CD4-positive, alpha-beta memory T cell (primary cell): ENCODE data around the gene NDUFB10. TPM values are rescaled to one million over a fixed set of nuclear protein-coding genes. Genes with fewer than 3 reads are reported as not detected.
"Not testable (repeated sequence)": the region's sequence is repeated elsewhere in the genome, so short reads cannot be mapped to it uniquely, and the experiment has no call there.

ENCODE experiments used
- CTCF ChIA-PET: fragments of 350-600 bp; sonication (Branson Sonifier 250); formaldehyde crosslinking; loops from one replicate; lab custom pipeline; 2021; ENCODE audit warnings: inconsistent platforms; ENCODE audit not compliant: partially characterized antibody; lab: Charles Lee
- POLR2A ChIA-PET: fragments of 350-600 bp; sonication (Branson Sonifier 250); formaldehyde crosslinking; loops from one replicate; lab custom pipeline; 2021; ENCODE audit not compliant: partially characterized antibody; lab: Charles Lee
- DNase-seq, 5 donors: peaks; one replicate each; pipeline versions ENCODE4 v3.0.0 to v3.0.0-alpha.2; 2020 to 2022; ENCODE audit warnings: mixed read lengths in 1 of 5
- H3K27ac ChIP-seq: one replicate; pipeline ENCODE4 v1.7.0; 2013; ENCODE audit warnings: low read depth, low read length
- H3K27me3 ChIP-seq: 2 replicates; pipeline ENCODE4 v1.7.0; 2013; ENCODE audit warnings: mild to moderate bottlenecking, low read length, moderate library complexity; ENCODE audit not compliant: insufficient read depth
- H3K36me3 ChIP-seq: 2 replicates; pipeline ENCODE4 v1.7.0; 2013; ENCODE audit warnings: mild to moderate bottlenecking, low read length, moderate library complexity; ENCODE audit not compliant: insufficient read depth
- H3K4me1 ChIP-seq: 2 replicates; pipeline ENCODE4 v1.7.0; 2013; ENCODE audit warnings: mild to moderate bottlenecking, low read length, moderate library complexity; ENCODE audit not compliant: insufficient read depth
- H3K4me3 ChIP-seq, 2 donors: one replicate each; pipeline ENCODE4 v1.7.0; 2013; ENCODE audit warnings: low read length in 2 of 2, mild to moderate bottlenecking in 1 of 2
- H3K9me3 ChIP-seq, 2 donors: one replicate each; pipeline ENCODE4 v1.7.0; 2013; ENCODE audit warnings: low read length in 2 of 2, control low read depth in 1 of 2; ENCODE audit not compliant: control insufficient read depth in 1 of 2
- H3K27ac Mint-ChIP-seq, 7 donors: one replicate each; pipeline ENCODE4 v1.8.0; 2020 to 2021; ENCODE audit warnings: mixed read lengths in 7 of 7, mild to moderate bottlenecking in 6 of 7, inconsistent platforms in 3 of 7, moderate library complexity in 3 of 7
- H3K27me3 Mint-ChIP-seq, 2 donors: one replicate each; pipeline ENCODE4 v1.8.0; 2020 to 2021; ENCODE audit warnings: mixed read lengths in 2 of 2
- H3K36me3 Mint-ChIP-seq, 2 donors: one replicate each; pipeline ENCODE4 v1.8.0; 2020 to 2021; ENCODE audit warnings: mixed read lengths in 2 of 2, inconsistent platforms in 1 of 2, mild to moderate bottlenecking in 1 of 2
- H3K4me1 Mint-ChIP-seq, 4 donors: one replicate each; pipeline ENCODE4 v1.8.0; 2020 to 2021; ENCODE audit warnings: mixed read lengths in 4 of 4, mild to moderate bottlenecking in 1 of 4
- H3K4me3 Mint-ChIP-seq, 8 donors: one replicate each; pipeline ENCODE4 v1.8.0; 2020 to 2021; ENCODE audit warnings: mixed read lengths in 8 of 8, mild to moderate bottlenecking in 7 of 8, moderate library complexity in 6 of 8, inconsistent platforms in 3 of 8
- H3K9me3 Mint-ChIP-seq, 8 donors: one replicate each; pipeline ENCODE4 v1.8.0; 2020 to 2021; ENCODE audit warnings: mixed read lengths in 8 of 8, mild to moderate bottlenecking in 5 of 8, inconsistent platforms in 3 of 8, moderate library complexity in 1 of 8
- intact Hi-C: fragments of 100-400 bp; cut with micrococcal nuclease; formaldehyde crosslinking; loops from one replicate; pipeline ENCODE4 v1.15.1; 2023
- polyA plus RNA-seq, 2 donors: library from polyadenylated mRNA; unstranded; fragments of 300-500 nt; fragmentation: Illumina TruSeq; gene quantifications; one replicate each; pipeline ENCODE4 v1.2.3, GENCODE V29; 2021
- total RNA-seq, 2 experiments: library from RNA; stranded (reverse); gene quantifications; one replicate each; pipeline ENCODE4 v1.2.3, GENCODE V29; 2021

Gene NDUFB10
- total and polyA plus RNA-seq, 4 experiments from 2014 or later, result 76.5 to 223 (median 146) TPM

DNA sequence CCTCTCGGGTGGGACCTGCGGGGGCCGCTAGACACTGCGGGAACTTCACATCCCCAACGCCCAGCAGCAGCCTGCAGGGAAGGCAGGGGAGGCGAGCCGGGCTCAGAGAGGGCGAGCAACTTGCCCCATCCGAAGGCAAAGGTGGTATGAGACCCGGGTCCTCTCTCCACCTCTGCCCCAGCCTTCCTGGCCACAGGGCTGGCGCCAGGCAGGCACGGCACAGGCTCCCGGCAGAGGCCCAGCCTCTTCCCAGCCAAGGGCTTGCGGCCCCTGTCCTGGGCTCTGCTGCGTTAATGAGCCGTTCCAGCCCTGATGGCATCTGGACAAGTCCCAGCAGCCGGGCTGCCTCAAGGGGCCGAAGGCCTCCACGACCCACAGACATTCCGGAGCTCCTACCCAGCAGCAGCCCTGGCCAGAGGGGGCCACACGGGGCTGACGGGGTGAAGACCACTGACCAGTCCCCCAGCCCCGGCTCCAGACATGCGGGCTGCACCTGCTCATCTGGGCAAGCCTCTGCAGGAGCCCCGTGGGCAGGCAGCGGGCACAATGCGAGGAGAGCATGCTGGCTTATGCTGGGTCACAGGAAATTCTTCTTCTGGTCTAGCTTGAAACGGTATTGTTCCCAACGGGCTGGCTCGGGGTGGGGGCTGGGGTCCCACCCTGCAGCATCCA lies 39.9 kb upstream of the NDUFB10 start:
- Histone ChIP-seq H3K4me1 (no peaks in the 10 kb centered on the region), H3K27ac (no peak overlapping the region), H3K36me3 (no peaks in the 10 kb centered on the region), H3K9me3 (no peaks in the 10 kb centered on the region), H3K27me3 (peaks cover 20% of the 10 kb centered on the region), H3K4me3 (no peak overlapping the region)
- peaks cover 43 to 44% of the 10 kb centered on the region in 2 donors for H3K27me3 Mint-ChIP-seq
- H3K27ac Mint-ChIP-seq, result no peak overlapping the region
- DNase-seq, result no peak
- CTCF ChIA-PET, result interaction anchor here (1.0 kb wide), 1 partner anchor 10 kb away, joined by 3 read pairs; no protein-coding TSS in a partner anchor
- POLR2A ChIA-PET, result no interaction called here
- H3K4me1 Mint-ChIP-seq, result peaks cover 0 to 5% (median under 1%) of the 10 kb centered on the region in 4 donors
- H3K36me3 Mint-ChIP-seq, result no peaks in the 10 kb centered on the region
- H3K4me3 Mint-ChIP-seq, result no peak overlapping the region
- intact Hi-C loops, result no loop called here
- peaks cover 0 to 2% (median 0%) of the 10 kb centered on the region in 8 donors for H3K9me3 Mint-ChIP-seq

DNA sequence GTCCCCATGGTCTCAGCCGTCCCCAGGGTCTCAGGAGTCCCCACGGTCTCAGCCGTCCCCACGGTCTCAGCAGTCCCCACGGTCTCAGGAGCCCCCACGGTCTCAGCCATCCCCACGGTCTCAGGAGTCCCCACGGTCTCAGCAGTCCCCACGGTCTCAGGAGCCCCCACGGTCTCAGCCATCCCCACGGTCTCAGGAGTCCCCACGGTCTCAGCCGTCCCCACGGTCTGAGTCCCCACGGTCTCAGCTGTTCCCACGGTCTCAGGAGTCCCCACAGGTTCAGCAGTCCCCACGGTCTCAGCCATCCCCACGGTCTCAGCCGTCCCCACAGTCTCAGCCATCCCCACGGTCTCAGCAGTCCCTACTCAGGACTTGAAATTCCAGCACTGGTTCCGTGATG lies 39.2 kb upstream of the NDUFB10 start:
- H3K36me3 ChIP-seq, H3K4me3 ChIP-seq, H3K27ac Mint-ChIP-seq, H3K4me1 Mint-ChIP-seq, H3K9me3 ChIP-seq, H3K27ac ChIP-seq, H3K9me3 Mint-ChIP-seq, DNase-seq, POLR2A ChIA-PET, H3K4me3 Mint-ChIP-seq, H3K4me1 ChIP-seq, H3K36me3 Mint-ChIP-seq: not testable (repeated sequence)
- CTCF ChIA-PET, result interaction anchor here (1.0 kb wide), 1 partner anchor 9 kb away, joined by 3 read pairs; no protein-coding TSS in a partner anchor
- H3K27me3 ChIP-seq, result peaks cover 16% of the 10 kb centered on the region
- peaks cover 39 to 40% of the 10 kb centered on the region in 2 donors for H3K27me3 Mint-ChIP-seq
- intact Hi-C loops, result loop anchor here (10.0 kb wide), 1 partner anchor 615 kb away; the partner anchor contains the start of gene UBE2I

DNA sequence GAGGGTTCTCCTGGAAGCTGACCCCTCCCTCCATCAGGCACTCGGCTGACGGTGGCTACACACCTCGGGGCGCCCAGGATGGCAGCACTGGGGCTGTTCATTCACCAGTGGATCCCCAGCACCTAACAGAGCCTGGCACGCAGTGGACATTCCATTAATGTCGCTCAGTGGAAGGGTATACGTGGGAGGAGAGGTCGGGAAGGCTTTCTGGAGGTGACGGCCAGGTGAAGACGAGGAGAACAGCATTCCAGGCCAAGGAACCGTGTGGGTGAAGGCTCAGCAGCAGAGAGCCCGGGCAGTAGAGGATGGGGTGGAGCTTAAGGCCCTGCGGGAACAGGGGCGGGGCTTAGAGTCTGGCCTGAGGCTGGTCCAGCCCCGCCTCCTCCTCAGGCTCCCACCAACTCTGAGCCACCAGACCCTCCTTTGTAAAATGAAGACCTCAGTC lies 38.6 kb upstream of the NDUFB10 start:
- Mint-ChIP-seq H3K4me1 (peaks cover 0 to 5% (median under 1%) of the 10 kb centered on the region in 4 donors), H3K9me3 (peaks cover 0 to 2% (median 0%) of the 10 kb centered on the region in 8 donors), H3K27ac (no peak overlapping the region), H3K36me3 (no peaks in the 10 kb centered on the region), H3K4me3 (no peak overlapping the region), H3K27me3 (peaks cover 33 to 39% of the 10 kb centered on the region in 2 donors)
- no peak for DNase-seq
- H3K9me3 ChIP-seq, result no peaks in the 10 kb centered on the region
- ChIA-PET CTCF (interaction anchor here (1.0 kb wide), 1 partner anchor 9 kb away, joined by 3 read pairs; no protein-coding TSS in a partner anchor), POLR2A (no interaction called here)
- peaks cover 16% of the 10 kb centered on the region for H3K27me3 ChIP-seq
- H3K4me3 ChIP-seq, result no peak overlapping the region
- H3K4me1 ChIP-seq, result no peaks in the 10 kb centered on the region
- intact Hi-C loops, result loop anchor here (10.0 kb wide), 1 partner anchor 616 kb away; the partner anchor contains the start of gene UBE2I
- no peak overlapping the region for H3K27ac ChIP-seq
- H3K36me3 ChIP-seq, result no peaks in the 10 kb centered on the region

DNA sequence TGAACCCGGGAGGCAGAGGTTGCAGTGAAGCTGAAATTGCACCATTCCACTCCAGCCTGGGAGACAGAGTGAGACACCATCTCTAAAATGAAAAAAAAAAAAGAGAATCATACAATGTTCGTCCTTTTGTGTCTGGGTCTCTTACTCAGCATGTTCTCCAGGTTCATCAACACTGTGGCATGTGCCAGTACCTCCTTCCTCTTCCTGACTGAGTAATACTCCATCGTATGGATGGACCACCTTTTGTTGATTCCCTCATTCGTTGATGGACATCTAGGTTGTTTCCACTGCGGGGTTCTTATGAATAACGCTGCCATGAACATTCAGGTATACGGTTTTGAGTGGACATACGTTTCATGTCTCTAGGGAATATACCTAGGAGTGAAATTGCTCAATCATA lies 37.0 kb upstream of the NDUFB10 start:
- DNase-seq, result no peak
- POLR2A ChIA-PET, result no interaction called here
- Histone ChIP-seq H3K9me3 (no peaks in the 10 kb centered on the region), H3K27me3 (peaks cover 11% of the 10 kb centered on the region), H3K36me3 (no peaks in the 10 kb centered on the region), H3K4me3 (no peak overlapping the region), H3K27ac (no peak overlapping the region), H3K4me1 (no peaks in the 10 kb centered on the region)
- H3K27me3 Mint-ChIP-seq, result peaks cover 24 to 29% of the 10 kb centered on the region in 2 donors
- H3K9me3 Mint-ChIP-seq, result peaks cover 0 to 2% (median 0%) of the 10 kb centered on the region in 8 donors
- H3K36me3 Mint-ChIP-seq, result no peaks in the 10 kb centered on the region
- H3K4me3 Mint-ChIP-seq, result no peak overlapping the region
- no peak overlapping the region for H3K27ac Mint-ChIP-seq
- intact Hi-C loops, result loop anchor here (10.0 kb wide), 1 partner anchor 618 kb away; the partner anchor contains the start of gene UBE2I
- CTCF ChIA-PET, result no interaction called here
- H3K4me1 Mint-ChIP-seq, result peaks cover 0 to 5% (median under 1%) of the 10 kb centered on the region in 4 donors

DNA sequence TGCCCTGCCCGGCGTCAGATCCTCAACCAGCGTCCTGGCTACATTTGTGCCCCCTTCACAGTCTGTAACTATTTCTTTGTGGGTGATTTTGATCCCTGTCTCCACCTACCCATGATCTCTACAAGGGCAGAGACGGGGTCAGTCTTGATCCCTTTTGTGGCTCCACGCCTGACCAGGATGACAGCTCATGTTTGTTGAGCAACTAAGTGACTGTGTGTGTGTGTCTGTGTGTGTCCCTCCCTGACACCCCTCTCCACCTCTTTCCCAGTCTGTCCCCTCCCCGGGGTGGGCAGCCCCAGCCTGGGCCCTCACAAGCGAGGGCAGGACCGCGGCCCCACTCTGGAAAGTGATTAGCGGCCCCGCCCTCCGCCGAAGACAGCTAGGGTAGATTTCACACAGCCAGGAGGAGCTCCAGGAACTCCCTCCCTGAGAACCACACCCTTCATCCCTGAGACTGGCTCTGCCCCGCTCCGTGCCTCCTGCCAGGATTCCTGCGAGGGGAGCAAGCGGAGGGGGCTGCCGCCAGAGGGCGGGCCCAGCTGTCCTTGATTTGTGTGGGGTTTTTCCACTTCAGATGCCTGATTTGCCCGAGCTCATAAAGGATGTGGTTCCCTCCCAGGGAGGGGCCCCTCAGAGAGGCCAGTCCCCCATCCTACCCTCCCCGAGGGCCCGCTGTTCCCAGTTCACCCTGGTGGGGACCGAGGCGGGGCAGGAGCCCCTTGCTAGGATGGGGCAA lies 35.9 kb upstream of the NDUFB10 start:
- Histone ChIP-seq H3K4me1 (no peaks in the 10 kb centered on the region), H3K9me3 (no peaks in the 10 kb centered on the region), H3K36me3 (no peaks in the 10 kb centered on the region), H3K27me3 (peaks cover 11% of the 10 kb centered on the region), H3K27ac (no peak overlapping the region), H3K4me3 (no peak overlapping the region)
- CTCF ChIA-PET, result no interaction called here
- POLR2A ChIA-PET, result interaction anchor here (0.9 kb wide), 1 partner anchor 37 kb away, joined by 3 read pairs; no protein-coding TSS in a partner anchor
- Mint-ChIP-seq H3K4me3 (no peak overlapping the region), H3K36me3 (no peaks in the 10 kb centered on the region), H3K9me3 (peaks cover 0 to 2% (median 0%) of the 10 kb centered on the region in 8 donors), H3K4me1 (peaks cover 0 to 5% (median 2%) of the 10 kb centered on the region in 4 donors), H3K27ac (no peak overlapping the region), H3K27me3 (peaks cover 24 to 29% of the 10 kb centered on the region in 2 donors)
- intact Hi-C loops, result loop anchor here (10.0 kb wide), 1 partner anchor 619 kb away; the partner anchor contains the start of gene UBE2I
- no peak for DNase-seq

DNA sequence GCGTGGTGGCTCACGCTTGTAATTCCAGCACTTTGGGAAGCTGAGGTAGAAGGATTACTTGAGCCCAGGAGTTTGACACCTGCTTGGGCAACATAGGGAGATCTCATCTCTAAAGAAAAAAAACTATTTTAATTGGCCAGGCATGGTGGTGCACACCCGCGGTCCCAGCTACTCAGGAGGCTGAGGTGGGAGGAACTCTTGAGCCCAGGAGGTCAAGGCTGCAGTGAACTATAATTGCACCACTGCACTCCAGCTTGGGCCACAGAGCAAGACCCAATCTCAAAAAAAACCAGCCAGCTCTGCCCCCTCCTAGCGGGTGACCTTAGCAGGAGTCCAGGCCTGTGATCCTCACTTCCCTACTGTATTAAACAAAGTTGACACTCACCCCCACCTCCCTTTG lies 35.2 kb upstream of the NDUFB10 start:
- Mint-ChIP-seq H3K4me1 (peaks cover 2 to 7% (median 3%) of the 10 kb centered on the region in 4 donors), H3K27ac (no peak overlapping the region), H3K27me3 (peaks cover 24 to 26% of the 10 kb centered on the region in 2 donors), H3K36me3 (no peaks in the 10 kb centered on the region), H3K9me3 (peaks cover 0 to 2% (median 0%) of the 10 kb centered on the region in 8 donors), H3K4me3 (no peak overlapping the region)
- DNase-seq, result no peak
- Histone ChIP-seq H3K4me1 (no peaks in the 10 kb centered on the region), H3K36me3 (no peaks in the 10 kb centered on the region), H3K4me3 (no peak overlapping the region), H3K27ac (no peak overlapping the region), H3K9me3 (no peaks in the 10 kb centered on the region), H3K27me3 (peaks cover 11% of the 10 kb centered on the region)
- intact Hi-C loops, result loop anchor here (10.0 kb wide), 1 partner anchor 619 kb away; the partner anchor contains the start of gene UBE2I
- POLR2A ChIA-PET, result interaction anchor here (0.9 kb wide), 1 partner anchor 36 kb away, joined by 3 read pairs; no protein-coding TSS in a partner anchor
- CTCF ChIA-PET, result no interaction called here
